ENCODE data around the gene KYNU.
"Not testable (repeated sequence)": the region's sequence is repeated elsewhere in the genome, so short reads cannot be mapped to it uniquely, and the experiment has no call there.

KYNU gene

GRCh38 chr2:142871396-142871795 lies 6.1 kb upstream of the KYNU start:
- no peak for DNase-seq (ENCODE audit: low spot score)

GRCh38 chr2:142872882-142873724 lies 4.4 kb upstream of the KYNU start:
- DNase-seq (ENCODE audit: low spot score), result no peak

- DNase-seq (ENCODE audit: low spot score), result no peak
Measured at GRCh38 chr2:142873831-142874287, 3.6 kb upstream of the KYNU start.

- DNase-seq (ENCODE audit: low spot score), result no peak
Measured at GRCh38 chr2:142874293-142874814, 3.1 kb upstream of the KYNU start.

- no peak for DNase-seq (ENCODE audit: low spot score)
Measured at GRCh38 chr2:142875010-142875409, 2.5 kb upstream of the KYNU start.

- DNase-seq (ENCODE audit: low spot score), result no peak
Measured at GRCh38 chr2:142875652-142876051, 1.8 kb upstream of the KYNU start.

GRCh38 chr2:142876423-142876822 lies 1.0 kb upstream of the KYNU start:
- no peak for DNase-seq (ENCODE audit: low spot score)

GRCh38 chr2:142878031-142878678 lies 691 bp downstream of the KYNU start:
- no peak for DNase-seq (ENCODE audit: low spot score)

GRCh38 chr2:142879151-142879550 lies 1.7 kb downstream of the KYNU start:
- no peak for DNase-seq (ENCODE audit: low spot score)

- no peak for DNase-seq (ENCODE audit: low spot score)
Measured at GRCh38 chr2:142880279-142880678, 2.8 kb downstream of the KYNU start.

- no peak for DNase-seq (ENCODE audit: low spot score)
Measured at GRCh38 chr2:142881619-142882018, 4.2 kb downstream of the KYNU start.

- DNase-seq (ENCODE audit: low spot score), result not testable (repeated sequence)
Measured at GRCh38 chr2:142882500-142882899, 5.0 kb downstream of the KYNU start.

- DNase-seq (ENCODE audit: low spot score), result no peak
Measured at GRCh38 chr2:142883526-142883925, 6.1 kb downstream of the KYNU start.

- DNase-seq (ENCODE audit: low spot score), result no peak
Measured at GRCh38 chr2:142885543-142885942, 8.1 kb downstream of the KYNU start.

- no peak for DNase-seq (ENCODE audit: low spot score)
Measured at GRCh38 chr2:142892715-142893114, 15.3 kb downstream of the KYNU start.

- DNase-seq (ENCODE audit: low spot score), result no peak
Measured at GRCh38 chr2:142893241-142893640, 15.8 kb downstream of the KYNU start.

GRCh38 chr2:142897807-142898206 lies 20.3 kb downstream of the KYNU start:
- DNase-seq (ENCODE audit: low spot score), result no peak

GRCh38 chr2:142900327-142900726 lies 22.9 kb downstream of the KYNU start:
- DNase-seq (ENCODE audit: low spot score), result not testable (repeated sequence)

- DNase-seq (ENCODE audit: low spot score), result no peak
Measured at GRCh38 chr2:142901780-142902179, 24.3 kb downstream of the KYNU start.

GRCh38 chr2:142903726-142904125 lies 26.3 kb downstream of the KYNU start:
- not testable (repeated sequence) for DNase-seq (ENCODE audit: low spot score)

- DNase-seq (ENCODE audit: low spot score), result no peak
Measured at GRCh38 chr2:142907653-142908052, 30.2 kb downstream of the KYNU start.

- no peak for DNase-seq (ENCODE audit: low spot score)
Measured at GRCh38 chr2:142914507-142915313, 37.2 kb downstream of the KYNU start.

All from D341Med (cell line).